ENCODE data around the gene TMEM141. TPM values are rescaled to one million over a fixed set of nuclear protein-coding genes. Genes with fewer than 3 reads are reported as not detected.

TMEM141 gene
- total and polyA plus RNA-seq, 10 of the 15 experiments (the other 5 are each of a cell fraction or from before 2014, with no cell fraction given): 7.8 to 48.6 (median 34.4) TPM

DNA sequence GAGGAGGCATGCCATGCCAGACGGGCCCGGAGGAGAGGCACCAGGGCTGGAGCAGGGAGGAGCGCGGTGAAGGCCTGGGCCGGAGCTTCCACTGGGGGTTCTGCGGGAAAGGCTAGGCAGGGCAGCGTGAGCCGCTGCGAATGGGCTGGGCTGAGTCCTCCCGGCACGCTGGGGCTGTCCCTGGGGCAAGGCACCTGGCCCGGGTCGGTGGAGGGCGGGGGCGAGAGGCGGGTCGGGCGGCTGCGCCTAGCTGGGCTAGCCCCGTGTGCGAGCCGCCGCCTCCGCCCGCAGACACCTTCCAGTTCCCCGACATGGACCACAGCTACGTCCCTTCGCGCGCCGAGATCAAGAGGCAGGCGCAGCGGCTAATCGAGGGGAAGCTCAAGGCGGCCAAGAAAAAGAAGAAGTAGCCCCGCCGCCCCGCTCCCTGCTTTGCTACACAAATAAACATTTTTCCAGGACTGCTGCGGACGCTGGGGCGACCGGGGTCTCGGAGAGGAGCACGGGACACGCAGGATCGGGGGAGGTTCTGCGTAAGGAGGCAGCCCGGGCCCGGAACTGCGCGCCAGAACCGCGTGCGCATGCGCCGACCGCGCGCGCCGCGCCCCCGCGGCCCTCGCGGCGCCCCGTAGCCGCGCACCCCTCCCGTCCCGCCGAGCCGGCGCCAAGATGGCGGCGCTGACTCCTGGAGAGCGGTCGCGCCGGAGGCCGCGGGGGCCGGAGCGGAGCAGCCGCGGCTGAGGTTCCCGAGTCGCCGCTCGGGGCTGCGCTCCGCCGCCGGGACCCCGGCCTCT, 16.3 kb downstream of the TMEM141 start, which contains the start of gene RABL6 (continued):
- TF ChIP-seq SUPT20H (IDR thresholded peaks at IDR 0.05; ENCODE audit: borderline replicate concordance, control insufficient read depth, low read depth, low read length) (no peak), TCF12 (IDR thresholded peaks at IDR 0.05; ENCODE audit: low read depth, low read length) (peak; percentile 24; the same call in 1 of the 2 replicates), ZZZ3 (IDR thresholded peaks at IDR 0.05; ENCODE audit: control insufficient read depth, insufficient read length, low read depth) (no peak), RUNX3 (IDR thresholded peaks at IDR 0.05; ENCODE audit: low read length) (no peak), ZNF217 (IDR thresholded peaks at IDR 0.05) (no peak), SPI1 (IDR thresholded peaks at IDR 0.05; ENCODE audit: borderline replicate concordance, insufficient read depth, low read depth, low read length) (peak; percentile 3; the same call in 1 of the 2 replicates), RBBP5 (conservative IDR thresholded peaks at IDR 0.05) (no peak), KLF5 (IDR thresholded peaks at IDR 0.05; ENCODE audit: partially characterized antibody) (no peak), EGR1 (IDR thresholded peaks at IDR 0.05; ENCODE audit: borderline replicate concordance in 1 of 2, low read depth in 2 of 2, low read length in 2 of 2) (peak in 1 of 2 experiments; percentile 87; a peak in 2 of 3 replicates), TAF1 (IDR thresholded peaks at IDR 0.05; ENCODE audit: borderline replicate concordance, low read depth, low read length) (peak; percentile 97), ZNF24 (IDR thresholded peaks at IDR 0.05) (no peak), NRF1 (conservative IDR thresholded peaks at IDR 0.05; ENCODE audit: low read depth, low read length) (peak; percentile 60), JUND (IDR thresholded peaks at IDR 0.05; ENCODE audit: low read depth, low read length) (no peak), FOXM1 (IDR thresholded peaks at IDR 0.05; ENCODE audit: low read depth, low read length) (no peak), MEF2B (IDR thresholded peaks at IDR 0.05; ENCODE audit: partially characterized antibody, poor library complexity, severe bottlenecking) (no peak)
- TF ChIP-seq, protein P1, sequence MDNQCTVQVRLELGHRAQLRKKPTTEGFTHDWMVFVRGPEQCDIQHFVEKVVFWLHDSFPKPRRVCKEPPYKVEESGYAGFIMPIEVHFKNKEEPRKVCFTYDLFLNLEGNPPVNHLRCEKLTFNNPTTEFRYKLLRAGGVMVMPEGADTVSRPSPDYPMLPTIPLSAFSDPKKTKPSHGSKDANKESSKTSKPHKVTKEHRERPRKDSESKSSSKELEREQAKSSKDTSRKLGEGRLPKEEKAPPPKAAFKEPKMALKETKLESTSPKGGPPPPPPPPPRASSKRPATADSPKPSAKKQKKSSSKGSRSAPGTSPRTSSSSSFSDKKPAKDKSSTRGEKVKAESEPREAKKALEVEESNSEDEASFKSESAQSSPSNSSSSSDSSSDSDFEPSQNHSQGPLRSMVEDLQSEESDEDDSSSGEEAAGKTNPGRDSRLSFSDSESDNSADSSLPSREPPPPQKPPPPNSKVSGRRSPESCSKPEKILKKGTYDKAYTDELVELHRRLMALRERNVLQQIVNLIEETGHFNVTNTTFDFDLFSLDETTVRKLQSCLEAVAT (IDR thresholded peaks at IDR 0.05): no peak; the same call in 1 of the 2 replicates
- TF ChIP-seq, protein P2, sequence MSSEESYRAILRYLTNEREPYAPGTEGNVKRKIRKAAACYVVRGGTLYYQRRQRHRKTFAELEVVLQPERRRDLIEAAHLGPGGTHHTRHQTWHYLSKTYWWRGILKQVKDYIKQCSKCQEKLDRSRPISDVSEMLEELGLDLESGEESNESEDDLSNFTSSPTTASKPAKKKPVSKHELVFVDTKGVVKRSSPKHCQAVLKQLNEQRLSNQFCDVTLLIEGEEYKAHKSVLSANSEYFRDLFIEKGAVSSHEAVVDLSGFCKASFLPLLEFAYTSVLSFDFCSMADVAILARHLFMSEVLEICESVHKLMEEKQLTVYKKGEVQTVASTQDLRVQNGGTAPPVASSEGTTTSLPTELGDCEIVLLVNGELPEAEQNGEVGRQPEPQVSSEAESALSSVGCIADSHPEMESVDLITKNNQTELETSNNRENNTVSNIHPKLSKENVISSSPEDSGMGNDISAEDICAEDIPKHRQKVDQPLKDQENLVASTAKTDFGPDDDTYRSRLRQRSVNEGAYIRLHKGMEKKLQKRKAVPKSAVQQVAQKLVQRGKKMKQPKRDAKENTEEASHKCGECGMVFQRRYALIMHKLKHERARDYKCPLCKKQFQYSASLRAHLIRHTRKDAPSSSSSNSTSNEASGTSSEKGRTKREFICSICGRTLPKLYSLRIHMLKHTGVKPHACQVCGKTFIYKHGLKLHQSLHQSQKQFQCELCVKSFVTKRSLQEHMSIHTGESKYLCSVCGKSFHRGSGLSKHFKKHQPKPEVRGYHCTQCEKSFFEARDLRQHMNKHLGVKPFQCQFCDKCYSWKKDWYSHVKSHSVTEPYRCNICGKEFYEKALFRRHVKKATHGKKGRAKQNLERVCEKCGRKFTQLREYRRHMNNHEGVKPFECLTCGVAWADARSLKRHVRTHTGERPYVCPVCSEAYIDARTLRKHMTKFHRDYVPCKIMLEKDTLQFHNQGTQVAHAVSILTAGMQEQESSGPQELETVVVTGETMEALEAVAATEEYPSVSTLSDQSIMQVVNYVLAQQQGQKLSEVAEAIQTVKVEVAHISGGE (CRISPR knock-in tag; IDR thresholded peaks at IDR 0.05): no peak
- TF ChIP-seq, protein P3, sequence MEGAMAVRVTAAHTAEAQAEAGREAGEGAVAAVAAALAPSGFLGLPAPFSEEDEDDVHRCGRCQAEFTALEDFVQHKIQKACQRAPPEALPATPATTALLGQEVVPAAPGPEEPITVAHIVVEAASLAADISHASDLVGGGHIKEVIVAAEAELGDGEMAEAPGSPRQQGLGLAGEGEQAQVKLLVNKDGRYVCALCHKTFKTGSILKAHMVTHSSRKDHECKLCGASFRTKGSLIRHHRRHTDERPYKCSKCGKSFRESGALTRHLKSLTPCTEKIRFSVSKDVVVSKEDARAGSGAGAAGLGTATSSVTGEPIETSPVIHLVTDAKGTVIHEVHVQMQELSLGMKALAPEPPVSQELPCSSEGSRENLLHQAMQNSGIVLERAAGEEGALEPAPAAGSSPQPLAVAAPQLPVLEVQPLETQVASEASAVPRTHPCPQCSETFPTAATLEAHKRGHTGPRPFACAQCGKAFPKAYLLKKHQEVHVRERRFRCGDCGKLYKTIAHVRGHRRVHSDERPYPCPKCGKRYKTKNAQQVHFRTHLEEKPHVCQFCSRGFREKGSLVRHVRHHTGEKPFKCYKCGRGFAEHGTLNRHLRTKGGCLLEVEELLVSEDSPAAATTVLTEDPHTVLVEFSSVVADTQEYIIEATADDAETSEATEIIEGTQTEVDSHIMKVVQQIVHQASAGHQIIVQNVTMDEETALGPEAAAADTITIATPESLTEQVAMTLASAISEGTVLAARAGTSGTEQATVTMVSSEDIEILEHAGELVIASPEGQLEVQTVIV (IDR thresholded peaks at IDR 0.05; ENCODE audit: borderline replicate concordance, partially characterized antibody): no peak
- TF ChIP-seq, protein P4, sequence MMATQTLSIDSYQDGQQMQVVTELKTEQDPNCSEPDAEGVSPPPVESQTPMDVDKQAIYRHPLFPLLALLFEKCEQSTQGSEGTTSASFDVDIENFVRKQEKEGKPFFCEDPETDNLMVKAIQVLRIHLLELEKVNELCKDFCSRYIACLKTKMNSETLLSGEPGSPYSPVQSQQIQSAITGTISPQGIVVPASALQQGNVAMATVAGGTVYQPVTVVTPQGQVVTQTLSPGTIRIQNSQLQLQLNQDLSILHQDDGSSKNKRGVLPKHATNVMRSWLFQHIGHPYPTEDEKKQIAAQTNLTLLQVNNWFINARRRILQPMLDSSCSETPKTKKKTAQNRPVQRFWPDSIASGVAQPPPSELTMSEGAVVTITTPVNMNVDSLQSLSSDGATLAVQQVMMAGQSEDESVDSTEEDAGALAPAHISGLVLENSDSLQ (IDR thresholded peaks at IDR 0.05): no peak
